B cell (primary cell): ENCODE data around the gene EMILIN3.

Experiments
- EZH2 ChIP-seq: IDR thresholded peaks from 2 replicates; pipeline ENCODE4 v1.6.1; 2012; ENCODE audit warnings: borderline replicate concordance, low read depth, mild to moderate bottlenecking, moderate library complexity, low read length; ENCODE audit not compliant: insufficient read depth, poor library complexity, severe bottlenecking
- TF ChIP-seq, protein P1 (sequence below): fragments of 200-600 bp; IDR thresholded peaks from one replicate; pipeline ENCODE4 v1.8.0; 2022; ENCODE audit warnings: antibody characterized with exemption, mild to moderate bottlenecking

DNA sequence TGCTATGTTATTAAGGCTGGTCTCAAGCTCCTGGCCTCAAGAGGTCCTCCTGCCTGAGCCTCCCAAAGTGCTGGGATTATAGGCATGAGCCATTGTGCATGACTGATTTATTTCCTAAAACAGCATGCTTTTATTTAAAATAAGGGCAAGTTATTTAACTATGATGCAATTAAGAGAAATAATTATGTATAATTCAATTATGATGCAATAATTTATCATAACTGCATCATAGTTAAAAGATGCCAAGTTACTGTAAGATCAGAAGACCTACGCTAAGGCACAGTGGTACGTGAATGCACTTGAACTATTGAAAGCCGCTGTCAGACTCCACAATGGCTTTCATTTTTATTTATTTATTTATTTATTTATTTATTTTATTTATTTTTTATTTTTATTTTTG lies 24.3 kb upstream of the EMILIN3 start:
- TF ChIP-seq, protein P1, sequence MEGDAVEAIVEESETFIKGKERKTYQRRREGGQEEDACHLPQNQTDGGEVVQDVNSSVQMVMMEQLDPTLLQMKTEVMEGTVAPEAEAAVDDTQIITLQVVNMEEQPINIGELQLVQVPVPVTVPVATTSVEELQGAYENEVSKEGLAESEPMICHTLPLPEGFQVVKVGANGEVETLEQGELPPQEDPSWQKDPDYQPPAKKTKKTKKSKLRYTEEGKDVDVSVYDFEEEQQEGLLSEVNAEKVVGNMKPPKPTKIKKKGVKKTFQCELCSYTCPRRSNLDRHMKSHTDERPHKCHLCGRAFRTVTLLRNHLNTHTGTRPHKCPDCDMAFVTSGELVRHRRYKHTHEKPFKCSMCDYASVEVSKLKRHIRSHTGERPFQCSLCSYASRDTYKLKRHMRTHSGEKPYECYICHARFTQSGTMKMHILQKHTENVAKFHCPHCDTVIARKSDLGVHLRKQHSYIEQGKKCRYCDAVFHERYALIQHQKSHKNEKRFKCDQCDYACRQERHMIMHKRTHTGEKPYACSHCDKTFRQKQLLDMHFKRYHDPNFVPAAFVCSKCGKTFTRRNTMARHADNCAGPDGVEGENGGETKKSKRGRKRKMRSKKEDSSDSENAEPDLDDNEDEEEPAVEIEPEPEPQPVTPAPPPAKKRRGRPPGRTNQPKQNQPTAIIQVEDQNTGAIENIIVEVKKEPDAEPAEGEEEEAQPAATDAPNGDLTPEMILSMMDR = no peak
- TF ChIP-seq EZH2 = no peak
